ENCODE data around the gene PEAR1. TPM values are rescaled to one million over a fixed set of nuclear protein-coding genes. Genes with fewer than 3 reads are reported as not detected.

The PEAR1 gene
- total RNA-seq, 3 donors from 2014 or later (not counting 1 experiment from before 2014, with no cell fraction given) = 0.52 to 1.4 (median 0.80) TPM

GRCh38 chr1:156851779-156852417 is 41.6 kb upstream of the PEAR1 start:
- Histone ChIP-seq H3K9me3 (ENCODE audit: control insufficient read depth, insufficient read depth, low read length) (no peaks in the 10 kb centered on the region), H3K4me1 (ENCODE audit: control insufficient read depth, insufficient read depth, low read length) (peaks cover 14% of the 10 kb centered on the region), H3K4me3 (ENCODE audit: low read length) (no peak overlapping the region), H3K36me3 (ENCODE audit: control insufficient read depth, insufficient read depth, low read length) (no peaks in the 10 kb centered on the region), H3K27ac (ENCODE audit: low read length) (no peak overlapping the region), H3K27me3 (ENCODE audit: control insufficient read depth, insufficient read depth, low read length) (peaks cover 2% of the 10 kb centered on the region)
- no peak overlapping the region for H3K27ac Mint-ChIP-seq
- TF ChIP-seq CTCF (IDR thresholded peaks at IDR 0.05) = no peak
- peaks cover 12 to 15% of the 10 kb centered on the region in 2 donors for H3K27me3 Mint-ChIP-seq (ENCODE audit: low read depth in 2 of 2)
- intact Hi-C loops (cut with micrococcal nuclease) = no loop called here
- no peaks in the 10 kb centered on the region for H3K9me3 Mint-ChIP-seq
- H3K4me3 Mint-ChIP-seq = no peak overlapping the region
- H3K4me1 Mint-ChIP-seq = peaks cover 6 to 14% of the 10 kb centered on the region in 2 donors
- WGBS (ENCODE audit: insufficient coverage) = 89% methylated on average over 17 of the region's 17 CpGs
- no peak for DNase-seq
- H3K36me3 Mint-ChIP-seq = no peaks in the 10 kb centered on the region
- no peak for ATAC-seq

- Mint-ChIP-seq H3K27me3 (ENCODE audit: low read depth in 2 of 2) (peaks cover 8 to 15% of the 10 kb centered on the region in 2 donors), H3K27ac (no peak overlapping the region), H3K4me3 (no peak overlapping the region), H3K4me1 (peaks cover 6 to 14% of the 10 kb centered on the region in 2 donors), H3K36me3 (no peaks in the 10 kb centered on the region), H3K9me3 (no peaks in the 10 kb centered on the region)
- no peak for DNase-seq
- intact Hi-C loops (cut with micrococcal nuclease) = no loop called here
- Histone ChIP-seq H3K27me3 (ENCODE audit: control insufficient read depth, insufficient read depth, low read length) (peaks cover 2% of the 10 kb centered on the region), H3K36me3 (ENCODE audit: control insufficient read depth, insufficient read depth, low read length) (no peaks in the 10 kb centered on the region), H3K27ac (ENCODE audit: low read length) (no peak overlapping the region), H3K4me3 (ENCODE audit: low read length) (no peak overlapping the region), H3K4me1 (ENCODE audit: control insufficient read depth, insufficient read depth, low read length) (peaks cover 14% of the 10 kb centered on the region), H3K9me3 (ENCODE audit: control insufficient read depth, insufficient read depth, low read length) (no peaks in the 10 kb centered on the region)
- ATAC-seq = no peak
- 78% methylated on average over 9 of the region's 9 CpGs for WGBS (ENCODE audit: insufficient coverage)
- TF ChIP-seq CTCF (IDR thresholded peaks at IDR 0.05) = no peak
Observed at GRCh38 chr1:156852418-156852874, 41.1 kb upstream of the PEAR1 start.

GRCh38 chr1:156853761-156854160 is 39.8 kb upstream of the PEAR1 start:
- Mint-ChIP-seq H3K36me3 (no peaks in the 10 kb centered on the region), H3K4me1 (peaks cover 0 to 9% of the 10 kb centered on the region in 2 donors), H3K9me3 (no peaks in the 10 kb centered on the region), H3K27me3 (ENCODE audit: low read depth in 2 of 2) (peaks cover 16 to 21% of the 10 kb centered on the region in 2 donors), H3K27ac (no peak overlapping the region), H3K4me3 (no peak overlapping the region)
- 90% methylated on average over 19 of the region's 19 CpGs for WGBS (ENCODE audit: insufficient coverage)
- no peak for ATAC-seq
- no peak for DNase-seq
- Histone ChIP-seq H3K4me3 (ENCODE audit: low read length) (no peak overlapping the region), H3K36me3 (ENCODE audit: control insufficient read depth, insufficient read depth, low read length) (no peaks in the 10 kb centered on the region), H3K4me1 (ENCODE audit: control insufficient read depth, insufficient read depth, low read length) (peaks cover 5% of the 10 kb centered on the region), H3K9me3 (ENCODE audit: control insufficient read depth, insufficient read depth, low read length) (no peaks in the 10 kb centered on the region), H3K27me3 (ENCODE audit: control insufficient read depth, insufficient read depth, low read length) (peaks cover 9% of the 10 kb centered on the region), H3K27ac (ENCODE audit: low read length) (no peak overlapping the region)
- no peak for TF ChIP-seq CTCF (IDR thresholded peaks at IDR 0.05)
- intact Hi-C loops (cut with micrococcal nuclease) = no loop called here

GRCh38 chr1:156854634-156855033 is 38.9 kb upstream of the PEAR1 start:
- Histone ChIP-seq H3K27me3 (ENCODE audit: control insufficient read depth, insufficient read depth, low read length) (peaks cover 15% of the 10 kb centered on the region), H3K4me1 (ENCODE audit: control insufficient read depth, insufficient read depth, low read length) (peaks cover 6% of the 10 kb centered on the region), H3K27ac (ENCODE audit: low read length) (no peak overlapping the region), H3K36me3 (ENCODE audit: control insufficient read depth, insufficient read depth, low read length) (no peaks in the 10 kb centered on the region), H3K4me3 (ENCODE audit: low read length) (no peak overlapping the region), H3K9me3 (ENCODE audit: control insufficient read depth, insufficient read depth, low read length) (no peaks in the 10 kb centered on the region)
- Mint-ChIP-seq H3K9me3 (no peaks in the 10 kb centered on the region), H3K27ac (no peak overlapping the region), H3K4me3 (no peak overlapping the region), H3K27me3 (ENCODE audit: low read depth in 2 of 2) (peaks cover 19 to 24% of the 10 kb centered on the region in 2 donors), H3K4me1 (peaks cover 1 to 10% of the 10 kb centered on the region in 2 donors), H3K36me3 (no peaks in the 10 kb centered on the region)
- no peak for TF ChIP-seq CTCF (IDR thresholded peaks at IDR 0.05)
- intact Hi-C loops (cut with micrococcal nuclease) = no loop called here
- 63% methylated on average over 3 of the region's 3 CpGs for WGBS (ENCODE audit: insufficient coverage)
- ATAC-seq (no peak), DNase-seq (no peak)
